ENCODE data around the gene COL15A1.
"Not testable (repeated sequence)": the region's sequence is repeated elsewhere in the genome, so short reads cannot be mapped to it uniquely, and the experiment has no call there.

COL15A1 gene

GRCh38 chr9:98943682-98944056, at the start of gene COL15A1:
Gene COL15A1, plus strand, starts transcription at chr9:98943907. Its CDS starts 155 bp downstream, at chr9:98944062.
- no peak for DNase-seq (ENCODE audit: low read depth in 3 of 3)

DNA sequence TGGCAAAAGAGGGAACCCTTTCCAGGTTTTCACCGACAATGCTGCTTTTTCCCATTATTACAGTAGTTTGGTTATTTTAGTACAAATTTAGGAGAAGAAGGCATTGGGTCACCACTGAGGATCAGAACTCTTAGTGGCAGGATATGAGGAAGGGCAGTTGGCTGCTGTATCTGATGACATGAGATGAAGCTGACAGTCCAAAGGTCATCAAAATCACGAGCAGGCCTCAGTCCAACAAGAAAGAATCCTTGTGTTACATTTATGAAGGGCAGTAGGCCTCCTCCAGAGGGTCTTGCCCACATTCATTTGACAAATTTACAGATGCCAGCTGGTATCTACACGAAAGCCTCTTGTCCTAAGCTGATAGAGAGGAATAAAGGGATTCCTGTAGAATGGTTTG, 49.5 kb upstream of the COL15A1 start:
- DNase-seq (ENCODE audit: low read depth in 3 of 3): no peak

GRCh38 chr9:98894761-98895160, 48.9 kb upstream of the COL15A1 start:
- no peak for DNase-seq (ENCODE audit: low read depth in 3 of 3)

DNA sequence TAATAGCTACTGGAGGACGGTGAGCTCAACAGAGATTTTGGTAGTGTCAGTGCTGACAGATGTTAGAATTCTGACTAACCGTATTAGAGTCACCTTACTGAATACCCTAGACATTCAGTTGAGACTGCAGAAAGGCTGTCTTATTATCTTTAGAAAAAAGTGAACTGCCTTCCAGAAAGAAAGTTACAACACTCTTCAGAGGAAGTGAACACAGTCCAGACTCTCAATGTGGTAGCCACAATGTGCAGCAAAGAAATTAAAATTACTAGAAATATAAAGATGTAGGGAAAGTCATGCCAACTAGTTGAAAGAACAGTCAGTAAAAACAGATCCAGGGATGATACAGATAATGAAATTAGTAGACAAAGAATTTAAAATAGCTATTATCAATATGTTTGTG, 47.1 kb upstream of the COL15A1 start:
- DNase-seq (ENCODE audit: low read depth in 3 of 3): no peak

DNA sequence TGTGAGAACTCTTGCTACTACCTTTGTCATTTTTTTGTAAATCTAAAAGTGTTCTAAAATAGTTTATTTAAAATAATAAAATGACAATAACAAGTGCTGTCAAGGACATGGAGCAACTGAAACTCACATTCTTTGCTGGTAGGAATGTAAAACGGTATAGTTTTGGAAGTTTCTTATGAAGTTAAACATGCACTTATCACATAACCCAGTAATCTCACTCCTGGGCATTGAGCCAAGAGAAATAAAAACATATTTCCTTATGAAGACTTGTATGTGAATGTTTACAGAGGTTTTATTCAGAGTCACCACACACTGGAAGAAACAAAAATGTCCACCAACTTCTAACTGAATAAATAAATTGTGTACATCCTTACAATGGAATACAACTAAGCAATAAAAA, 46.0 kb upstream of the COL15A1 start:
- no peak for DNase-seq (ENCODE audit: low read depth in 3 of 3)

- no peak for DNase-seq (ENCODE audit: low read depth in 3 of 3)
These were observed 44.2 kb upstream of the COL15A1 start for GRCh38 chr9:98899408-98900056.

DNA sequence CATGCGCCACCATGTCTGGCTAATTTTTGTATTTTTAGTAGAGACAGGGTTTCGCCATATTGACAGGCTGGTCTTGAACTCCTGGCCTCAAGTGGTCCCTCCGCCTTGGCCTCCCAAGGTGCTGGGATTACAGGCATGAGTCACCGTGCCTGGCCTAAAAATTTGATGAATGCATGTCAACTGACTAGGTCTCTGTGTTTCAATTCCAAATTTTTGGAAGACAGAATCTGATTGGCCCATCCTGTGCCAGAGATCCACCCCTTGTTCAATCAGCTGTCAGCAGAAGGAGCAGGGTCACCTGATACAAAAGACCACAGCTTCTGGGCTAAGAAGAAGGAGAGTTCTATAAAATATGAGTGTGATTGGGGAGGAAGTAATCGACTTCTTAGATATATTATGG, 43.5 kb upstream of the COL15A1 start:
- no peak for DNase-seq (ENCODE audit: low read depth in 3 of 3)

DNA sequence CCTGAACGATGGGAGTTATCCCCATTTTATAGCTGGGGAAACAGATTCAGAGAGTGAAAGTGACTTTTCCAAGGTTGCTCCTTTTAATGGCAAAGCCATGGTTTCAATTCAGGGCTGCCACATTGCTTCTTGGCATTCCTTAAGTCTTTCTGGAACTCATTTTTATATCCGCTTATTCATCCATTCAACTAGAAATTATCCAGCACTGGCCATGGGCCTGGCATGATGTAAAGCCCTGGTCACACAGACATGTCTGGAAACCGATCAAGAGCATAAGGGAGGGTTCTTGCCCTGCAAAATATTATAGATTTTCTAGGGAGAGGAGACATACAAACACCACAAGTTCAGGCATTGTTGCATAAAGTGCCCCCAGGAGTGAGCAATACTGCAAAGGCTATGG, 43.0 kb upstream of the COL15A1 start:
- no peak for DNase-seq (ENCODE audit: low read depth in 3 of 3)

- not testable (repeated sequence) for DNase-seq (ENCODE audit: low read depth in 3 of 3)
These were observed 41.9 kb upstream of the COL15A1 start for GRCh38 chr9:98901843-98902242.

DNA sequence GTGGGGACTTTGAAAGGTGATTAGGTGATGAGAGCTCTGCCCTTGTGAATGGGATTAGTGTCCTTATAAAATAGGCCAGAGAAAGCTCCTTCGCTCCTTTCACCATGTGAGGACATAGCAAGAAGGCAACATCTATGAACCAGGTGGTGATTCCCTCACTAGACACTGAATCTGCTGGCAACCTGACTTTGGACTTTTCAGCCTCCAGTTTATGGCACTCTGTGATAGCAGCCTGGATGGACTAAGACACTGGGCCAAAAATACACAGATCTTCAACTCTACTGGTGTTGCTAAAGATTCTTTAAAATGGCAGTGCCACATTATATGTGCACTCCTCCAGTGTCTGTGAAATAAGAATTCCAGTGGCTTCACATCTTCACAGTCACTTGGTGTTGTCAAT, 41.2 kb upstream of the COL15A1 start:
- DNase-seq (ENCODE audit: low read depth in 3 of 3): no peak

DNA sequence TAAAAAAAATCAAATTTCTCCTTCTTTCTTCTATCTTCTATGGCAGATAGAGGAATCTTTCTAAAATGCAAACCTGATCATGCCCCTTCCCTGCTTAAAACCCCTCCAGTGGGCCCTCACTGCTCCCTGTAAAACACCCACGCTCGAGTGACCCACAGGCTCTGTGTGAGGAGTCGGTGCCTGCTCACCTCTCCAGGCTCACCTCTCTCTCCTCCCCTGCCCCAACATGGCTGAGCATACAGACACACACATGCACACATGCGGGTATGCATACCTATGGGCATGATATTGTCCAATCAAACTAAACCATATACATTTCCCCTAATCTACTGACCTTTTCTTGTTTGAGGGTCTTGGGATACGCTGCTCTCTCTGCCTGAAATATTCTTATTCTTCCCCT, 40.8 kb upstream of the COL15A1 start:
- no peak for DNase-seq (ENCODE audit: low read depth in 3 of 3)

DNA sequence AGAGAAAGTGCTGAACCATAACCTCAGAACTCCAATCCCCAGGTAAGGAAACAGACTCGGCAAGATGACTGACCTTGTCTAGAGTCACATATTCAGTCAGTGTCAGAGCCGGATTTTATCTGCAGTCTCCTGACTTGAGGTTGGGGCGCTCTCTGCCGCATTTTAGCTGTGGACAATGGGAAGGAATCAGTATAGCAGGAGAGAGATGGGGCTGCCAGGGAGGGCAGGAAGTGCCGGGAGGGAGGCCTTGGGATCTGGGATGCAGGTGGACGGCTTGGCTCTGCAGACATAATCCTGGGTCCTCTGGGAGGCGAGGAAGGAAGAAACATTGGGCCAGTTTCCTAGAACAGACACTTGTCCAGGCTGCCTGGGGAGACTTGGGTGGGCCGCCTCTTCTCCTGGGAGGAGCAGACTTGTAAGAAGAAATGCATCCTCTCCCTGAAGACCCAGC, 39.7 kb upstream of the COL15A1 start:
- DNase-seq (ENCODE audit: low read depth in 3 of 3): no peak

DNA sequence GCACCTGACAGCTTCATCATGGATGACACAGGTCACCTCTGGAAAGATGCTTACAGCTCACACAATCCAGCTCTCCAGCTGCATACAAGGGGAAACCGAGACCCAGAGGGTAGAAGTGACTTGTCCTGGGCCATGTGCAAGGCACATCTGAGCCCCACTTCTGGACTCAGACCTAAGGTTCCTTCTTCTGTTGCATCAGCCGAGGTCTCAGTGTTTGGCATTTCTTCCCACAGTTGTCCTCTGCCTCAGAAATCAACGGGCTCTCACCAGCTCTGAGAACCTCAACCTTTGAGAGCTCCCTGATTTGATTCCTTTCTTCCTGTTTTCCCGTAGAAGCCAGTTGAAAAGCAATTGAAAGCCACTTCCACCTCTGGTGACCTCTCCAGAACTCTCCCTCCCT, 38.7 kb upstream of the COL15A1 start:
- DNase-seq (ENCODE audit: low read depth in 3 of 3): no peak

GRCh38 chr9:98906273-98907040, 37.2 kb upstream of the COL15A1 start:
- no peak for DNase-seq (ENCODE audit: low read depth in 3 of 3)

GRCh38 chr9:98907055-98907454, 36.7 kb upstream of the COL15A1 start:
- no peak for DNase-seq (ENCODE audit: low read depth in 3 of 3)

DNA sequence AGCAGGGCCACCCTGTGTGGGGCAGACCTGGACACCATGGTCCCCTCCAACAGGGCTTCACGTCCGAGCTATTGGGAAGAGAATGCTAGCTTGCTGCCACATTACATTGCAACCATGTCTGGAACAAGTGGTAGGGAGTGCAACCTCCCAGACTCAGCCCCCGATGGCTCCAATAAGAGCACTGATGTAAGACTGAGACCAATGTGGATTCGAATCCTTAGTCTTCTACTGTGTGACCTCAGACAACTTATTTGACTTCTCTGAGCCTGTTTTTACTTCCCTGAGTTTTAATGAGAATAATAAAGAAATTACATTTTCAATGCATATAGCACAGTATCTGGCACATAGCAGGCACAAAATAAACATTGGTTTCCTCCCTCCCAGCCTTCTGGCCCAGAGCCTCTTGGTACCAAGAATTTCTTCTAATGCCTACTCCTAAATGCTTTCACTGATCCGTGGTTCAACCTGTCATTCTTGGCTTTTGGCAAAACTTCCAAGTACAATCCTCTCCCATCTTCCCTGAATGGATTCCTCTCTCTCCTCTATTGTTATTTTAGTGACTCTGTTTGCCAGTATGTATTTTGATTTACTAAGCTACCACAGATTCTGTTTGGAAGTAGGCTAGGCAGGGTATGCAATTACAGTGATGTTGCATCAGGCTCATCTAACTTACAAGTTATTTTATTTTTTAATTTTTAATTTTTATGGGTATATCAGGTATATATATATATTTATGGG, 34.6 kb upstream of the COL15A1 start:
- DNase-seq (ENCODE audit: low read depth in 3 of 3): no peak

DNA sequence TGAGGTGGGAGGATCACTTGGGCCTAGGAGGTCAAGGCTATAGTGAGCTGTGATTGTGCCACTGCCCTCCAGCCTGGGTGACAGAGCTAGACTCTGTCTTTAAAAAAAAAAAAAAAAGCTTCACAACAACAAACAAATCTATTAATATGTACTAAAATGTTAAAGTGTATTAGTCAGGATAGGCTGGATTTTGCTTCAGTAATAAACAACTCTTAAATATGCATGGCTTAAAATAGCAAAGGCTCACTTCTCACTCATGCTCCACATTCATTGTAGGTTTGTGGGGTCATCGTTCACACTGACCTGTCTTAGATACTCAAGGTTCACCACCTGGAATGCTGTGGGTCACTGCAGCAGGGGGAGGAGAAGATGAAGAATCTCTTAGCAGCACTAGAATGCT, 33.8 kb upstream of the COL15A1 start:
- no peak for DNase-seq (ENCODE audit: low read depth in 3 of 3)

GRCh38 chr9:98911042-98911441, 32.7 kb upstream of the COL15A1 start:
- no peak for DNase-seq (ENCODE audit: low read depth in 3 of 3)

- DNase-seq (ENCODE audit: low read depth in 3 of 3): not testable (repeated sequence)
These were observed 32.0 kb upstream of the COL15A1 start for GRCh38 chr9:98911738-98912137.

DNA sequence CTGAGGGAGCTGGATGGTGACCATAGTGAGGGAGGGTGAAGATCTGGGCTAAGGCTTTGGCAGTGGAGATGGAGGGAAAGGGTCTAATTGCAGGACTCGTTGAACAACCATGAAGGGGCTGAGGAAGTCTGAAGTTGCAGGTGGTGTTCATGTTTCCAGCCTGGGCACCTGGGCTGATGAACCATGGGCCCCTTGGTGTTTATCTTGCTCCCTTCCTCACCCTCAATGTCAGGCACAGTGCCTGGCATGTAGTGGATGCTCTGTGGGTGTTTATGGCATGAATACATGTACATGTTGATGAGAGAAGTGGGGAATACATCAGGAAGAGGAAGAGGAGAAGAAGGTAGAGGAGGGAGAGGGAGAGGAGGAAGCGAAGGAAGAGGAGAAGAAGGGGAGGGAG, 31.3 kb upstream of the COL15A1 start:
- no peak for DNase-seq (ENCODE audit: low read depth in 3 of 3)

GRCh38 chr9:98913044-98913443, 30.7 kb upstream of the COL15A1 start:
- no peak for DNase-seq (ENCODE audit: low read depth in 3 of 3)

- no peak for DNase-seq (ENCODE audit: low read depth in 3 of 3)
These were observed 30.0 kb upstream of the COL15A1 start for GRCh38 chr9:98913705-98914104.

DNA sequence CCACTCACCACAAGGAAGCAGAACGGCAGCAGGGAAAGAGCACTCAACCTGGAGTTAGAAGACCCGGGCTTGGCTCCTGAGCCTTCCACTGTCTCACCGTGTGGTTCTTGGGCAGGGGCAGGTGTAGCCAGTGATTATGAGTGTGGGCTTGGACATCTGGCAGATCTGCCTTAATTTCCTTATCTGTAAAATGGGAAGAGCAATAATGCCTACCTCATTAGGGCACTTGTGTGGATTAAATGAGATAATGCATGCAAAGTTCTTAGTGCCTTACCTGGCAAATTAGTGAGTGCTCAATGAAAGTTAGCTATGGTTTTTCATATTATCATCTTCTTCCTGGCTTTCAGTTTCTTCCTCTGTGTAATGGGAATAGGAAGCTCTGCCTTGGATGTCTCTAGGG, 28.1 kb upstream of the COL15A1 start:
- DNase-seq (ENCODE audit: low read depth in 3 of 3): no peak
